Hepatocyte (in vitro differentiated cells): ENCODE results near the gene PNMA6E. TPM values are rescaled to one million over a fixed set of nuclear protein-coding genes. Genes with fewer than 3 reads are reported as not detected.

Experiments
- DNase-seq: peaks from one replicate; pipeline ENCODE4 v3.0.0-alpha.2; 2016; ENCODE audit warnings: low spot score
- H2AFZ ChIP-seq: fragments of 200-600 bp; sonication (generic); 2 replicates; pipeline ENCODE4 v1.6.0; 2016; ENCODE audit warnings: antibody characterized with exemption, mild to moderate bottlenecking
- H3K27ac ChIP-seq: fragments of 200-600 bp; sonication (generic); 2 replicates; pipeline ENCODE4 v1.5.1; 2016; ENCODE audit warnings: mild to moderate bottlenecking
- H3K27me3 ChIP-seq: fragments of 200-600 bp; sonication (generic); 2 replicates; pipeline ENCODE4 v1.6.1; 2016
- H3K36me3 ChIP-seq: fragments of 200-600 bp; sonication (generic); replicated peaks from 2 replicates; pipeline ENCODE4 v1.5.1; 2016; ENCODE audit warnings: low read depth; ENCODE audit not compliant: insufficient read depth
- H3K4me1 ChIP-seq: fragments of 200-600 bp; sonication (generic); 2 replicates; pipeline ENCODE4 v1.5.1; 2016; ENCODE audit warnings: mild to moderate bottlenecking, moderate library complexity; ENCODE audit not compliant: insufficient read depth
- H3K4me2 ChIP-seq: fragments of 200-600 bp; sonication (generic); 2 replicates; pipeline ENCODE4 v1.6.0; 2016
- H3K4me3 ChIP-seq: fragments of 200-600 bp; sonication (generic); 2 replicates; pipeline ENCODE4 v1.5.1; 2016; ENCODE audit warnings: mild to moderate bottlenecking
- H3K79me2 ChIP-seq: fragments of 200-600 bp; sonication (generic); 2 replicates; pipeline ENCODE4 v1.6.0; 2017; ENCODE audit warnings: mild to moderate bottlenecking
- H3K9me2 ChIP-seq: fragments of 200-600 bp; sonication (generic); replicated peaks from 2 replicates; pipeline ENCODE4 v1.6.0; 2017; ENCODE audit warnings: mild to moderate bottlenecking; ENCODE audit not compliant: insufficient read depth
- H3K9me3 ChIP-seq: fragments of 200-600 bp; sonication (generic); 2 replicates; pipeline ENCODE4 v1.5.1; 2016; ENCODE audit warnings: low read depth, mild to moderate bottlenecking
- H4K20me1 ChIP-seq: fragments of 200-600 bp; sonication (generic); 2 replicates; pipeline ENCODE4 v1.6.0; 2016; ENCODE audit warnings: mild to moderate bottlenecking; ENCODE audit not compliant: insufficient read depth, poor library complexity, severe bottlenecking
- CTCF ChIP-seq: fragments of 200-600 bp; sonication (generic); IDR thresholded peaks from 2 replicates; pipeline ENCODE4 v1.5.1; 2016; ENCODE audit warnings: antibody characterized with exemption, mild to moderate bottlenecking; ENCODE audit not compliant: poor library complexity
- EZH2 ChIP-seq: fragments of 200-600 bp; sonication (generic); IDR thresholded peaks from 2 replicates; pipeline ENCODE4 v1.6.1; 2016; ENCODE audit warnings: antibody characterized with exemption, mild to moderate bottlenecking, borderline replicate concordance
- EZH2phosphoT487 ChIP-seq: fragments of 200-600 bp; sonication (generic); IDR thresholded peaks from one replicate; pipeline ENCODE4 v1.6.1; 2018; ENCODE audit warnings: antibody characterized with exemption, mild to moderate bottlenecking, low read depth, moderate library complexity; ENCODE audit not compliant: unreplicated experiment, severe bottlenecking
- WGBS: methylation state at CpG from one replicate; pipeline ENCODE4 v1.1.6; 2016; ENCODE audit warnings: low lambda C conversion rate; ENCODE audit errors: missing lambda C conversion rate; 5-methylcytosine and 5-hydroxymethylcytosine counted together
- polyA plus RNA-seq: library from polyadenylated mRNA; unstranded; fragments of >200 nt; fragmentation: Nextera tagmentation; extraction: Ambion mirVana; gene quantifications from 2 replicates; pipeline ENCODE4 v1.2.1, GENCODE V29; 2016
- total RNA-seq: library from RNA; depleted of rRNA; stranded (reverse); fragments of >200 nt; gene quantifications from 2 replicates; pipeline ENCODE4 v1.2.3, GENCODE V29; 2014

Gene PNMA6E
- total and polyA plus RNA-seq, 2 experiments from 2014 or later: not detected

- TF ChIP-seq EZH2phosphoT487: no peak
- no peak for TF ChIP-seq CTCF
- no peak for TF ChIP-seq EZH2
- H2AFZ ChIP-seq: no peak overlapping the region
- H3K36me3 ChIP-seq: no peaks in the 10 kb centered on the region
- no peaks in the 10 kb centered on the region for H3K27me3 ChIP-seq
- H3K27ac ChIP-seq: no peak overlapping the region
- no peaks in the 10 kb centered on the region for H3K4me1 ChIP-seq
- H3K79me2 ChIP-seq: no peaks in the 10 kb centered on the region
- no peak overlapping the region for H3K4me2 ChIP-seq
- no peaks in the 10 kb centered on the region for H3K9me3 ChIP-seq
- no peak for DNase-seq
- H3K9me2 ChIP-seq: no peaks in the 10 kb centered on the region
- 69% methylated on average over 8 of the region's 8 CpGs for WGBS
- H3K4me3 ChIP-seq: no peak overlapping the region
- H4K20me1 ChIP-seq: no peaks in the 10 kb centered on the region
These were observed 30.7 kb downstream of the PNMA6E start for GRCh38 chrX:153370293-153371055.

DNA sequence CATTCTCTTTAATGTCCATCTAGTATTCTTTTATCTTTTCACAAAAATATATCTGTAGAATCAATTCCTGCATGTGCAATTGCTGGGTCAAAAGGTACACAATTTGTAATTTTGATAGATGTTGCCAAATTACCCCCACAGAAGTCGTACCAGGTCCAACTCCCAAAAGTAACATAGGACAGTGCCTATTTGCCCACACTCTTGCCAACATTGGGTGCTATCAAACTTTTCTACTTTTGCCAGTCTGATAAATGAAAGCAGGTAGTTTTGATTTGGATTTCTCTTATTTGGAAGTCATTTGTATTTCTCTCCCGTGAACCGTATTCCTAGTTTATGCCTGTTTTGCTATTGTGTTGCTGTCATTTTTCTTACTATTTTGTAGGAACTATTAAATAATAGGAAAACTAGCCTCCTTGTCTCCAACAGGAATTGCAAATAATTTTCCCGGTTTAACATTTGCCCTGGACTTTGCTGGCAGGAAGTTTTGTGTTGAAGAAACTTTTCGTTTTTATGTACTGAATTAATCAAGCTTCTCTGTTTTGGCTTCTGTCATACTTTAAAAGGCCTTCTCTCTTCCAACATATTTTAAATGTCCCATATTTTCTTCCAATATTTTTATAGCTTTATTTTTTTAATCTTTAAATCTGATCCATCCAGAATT is 34.1 kb downstream of the PNMA6E start:
- no peaks in the 10 kb centered on the region for H3K4me1 ChIP-seq
- TF ChIP-seq EZH2phosphoT487: no peak
- TF ChIP-seq CTCF: no peak
- TF ChIP-seq EZH2: no peak
- 74% methylated on average over 5 of the region's 5 CpGs for WGBS
- no peaks in the 10 kb centered on the region for H3K79me2 ChIP-seq
- H3K9me2 ChIP-seq: no peaks in the 10 kb centered on the region
- H2AFZ ChIP-seq: no peak overlapping the region
- H3K27ac ChIP-seq: no peak overlapping the region
- no peak overlapping the region for H3K4me2 ChIP-seq
- no peaks in the 10 kb centered on the region for H3K9me3 ChIP-seq
- H3K27me3 ChIP-seq: no peaks in the 10 kb centered on the region
- H4K20me1 ChIP-seq: no peaks in the 10 kb centered on the region
- H3K4me3 ChIP-seq: no peak overlapping the region
- no peak for DNase-seq
- no peaks in the 10 kb centered on the region for H3K36me3 ChIP-seq

- H3K79me2 ChIP-seq: no peaks in the 10 kb centered on the region
- no peak overlapping the region for H3K27ac ChIP-seq
- no peak overlapping the region for H3K4me3 ChIP-seq
- no peaks in the 10 kb centered on the region for H3K27me3 ChIP-seq
- no peak overlapping the region for H2AFZ ChIP-seq
- H3K36me3 ChIP-seq: no peaks in the 10 kb centered on the region
- no peak overlapping the region for H3K4me2 ChIP-seq
- no peak for TF ChIP-seq EZH2phosphoT487
- no peak for TF ChIP-seq EZH2
- TF ChIP-seq CTCF: no peak
- H3K4me1 ChIP-seq: no peaks in the 10 kb centered on the region
- H3K9me2 ChIP-seq: no peaks in the 10 kb centered on the region
- 66% methylated on average over 3 of the region's 3 CpGs for WGBS
- H4K20me1 ChIP-seq: no peaks in the 10 kb centered on the region
- DNase-seq: no peak
- no peaks in the 10 kb centered on the region for H3K9me3 ChIP-seq
These were observed 35.0 kb downstream of the PNMA6E start for GRCh38 chrX:153366119-153366518.
